NCI-H524 treated with DMSO at 0.1 percent for 48 hours (cell line): ENCODE results near the gene NKX3-2.
"Not testable (repeated sequence)": the region's sequence is repeated elsewhere in the genome, so short reads cannot be mapped to it uniquely, and the experiment has no call there.

Experiments used
- DNase-seq: peaks from one replicate; lab custom pipeline; 2025; lab: John Stamatoyannopoulos, UW

NKX3-2 gene

DNA sequence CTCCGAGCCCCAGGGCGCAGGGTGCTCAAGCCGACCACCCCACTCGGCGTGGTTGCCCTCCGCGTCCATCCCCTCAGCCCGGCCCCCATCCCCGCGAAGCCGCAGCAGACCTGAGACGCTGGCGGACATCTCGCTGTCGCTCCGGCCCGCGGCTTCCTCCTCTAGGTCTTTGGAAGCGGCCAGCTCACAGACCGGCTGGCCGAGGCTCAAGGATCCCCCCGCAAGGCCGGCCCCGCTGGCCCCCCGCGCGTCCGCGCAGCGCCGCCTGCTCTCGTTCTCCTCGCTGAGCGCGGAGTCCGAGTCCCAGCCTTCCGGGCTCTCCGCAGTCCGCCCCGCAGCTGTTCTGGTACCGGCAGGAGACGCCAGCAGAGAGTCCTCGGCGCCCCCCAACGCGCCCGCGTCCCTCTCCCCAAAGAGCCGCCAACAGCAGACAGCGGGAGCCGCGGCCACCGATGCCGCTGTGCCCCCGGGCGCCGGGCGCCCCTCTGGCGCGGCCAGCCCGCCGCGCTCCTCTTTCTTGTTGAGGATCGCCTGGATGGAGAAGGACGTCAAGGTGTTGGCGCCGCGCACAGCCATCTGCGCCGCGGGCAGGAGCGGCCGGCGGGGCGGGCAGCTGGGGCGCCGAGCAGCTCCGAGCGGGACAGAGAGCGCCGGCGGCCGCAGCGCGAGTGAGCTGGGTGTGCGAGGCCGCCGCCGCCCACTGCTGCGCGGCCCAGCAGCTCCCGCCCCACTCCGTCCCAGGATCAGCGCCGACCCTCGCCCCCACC is at the start of gene NKX3-2:
TSS of gene NKX3-2 (minus strand) at position 670 of the 767 bp plus-strand sequence. CDS start at position 576, 94 bp downstream.
- DNase-seq = no peak

DNA sequence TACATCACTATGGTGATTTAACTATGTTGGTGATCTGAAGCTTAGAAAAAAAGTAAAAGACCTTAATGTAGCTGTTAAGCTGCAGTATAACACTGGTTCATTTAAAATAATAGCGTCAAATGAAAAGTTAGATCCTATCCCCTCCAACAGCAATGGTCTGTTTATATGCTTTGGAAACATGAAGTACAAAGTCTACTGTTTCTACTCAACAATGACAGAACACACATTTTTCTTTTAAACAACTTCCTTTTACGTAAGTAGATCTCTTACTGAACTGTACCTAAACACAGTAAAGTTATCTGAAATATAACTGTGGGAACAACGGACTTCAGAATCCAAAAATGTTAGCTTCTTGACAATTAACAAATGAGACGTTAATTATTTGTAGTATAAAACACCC is 47.9 kb upstream of the NKX3-2 start:
- no peak for DNase-seq

DNA sequence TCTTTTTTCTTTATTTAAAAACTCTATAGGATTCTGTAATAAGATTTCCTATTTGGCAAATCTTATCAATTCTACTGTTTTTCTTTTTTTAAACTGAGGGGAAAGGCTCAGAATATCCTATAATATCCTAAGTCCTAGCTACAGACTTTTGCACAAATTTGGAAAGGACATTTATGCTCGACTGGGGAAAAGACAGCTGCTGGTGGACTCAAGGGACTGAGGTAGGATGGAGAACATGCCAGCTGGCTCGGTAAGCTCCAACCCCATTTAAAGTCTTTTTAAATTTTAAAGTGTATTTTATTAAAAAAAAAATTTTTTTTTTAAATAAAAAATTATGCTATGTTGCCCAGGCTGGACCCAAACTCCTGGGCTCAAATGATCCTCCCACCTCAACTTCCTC is 46.5 kb upstream of the NKX3-2 start:
- DNase-seq = no peak

DNA sequence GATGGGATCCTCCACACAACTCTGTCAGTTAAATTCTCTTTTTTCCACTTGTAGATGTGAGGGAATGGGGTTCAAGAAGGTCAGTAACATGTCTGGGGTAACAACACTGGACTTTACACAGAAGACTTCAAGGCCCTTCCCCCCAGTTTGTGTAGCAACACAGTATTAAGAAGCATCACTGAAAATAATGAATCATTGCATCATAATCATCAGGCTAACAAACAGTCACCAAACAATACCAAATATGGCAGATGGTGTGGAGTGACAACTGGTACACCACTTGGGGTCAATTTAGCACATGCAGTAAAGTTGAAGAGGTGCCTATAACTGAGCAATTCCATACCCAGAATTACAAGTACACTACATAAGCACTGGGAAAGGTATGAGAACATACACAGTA is 44.6 kb upstream of the NKX3-2 start:
- DNase-seq = no peak

DNA sequence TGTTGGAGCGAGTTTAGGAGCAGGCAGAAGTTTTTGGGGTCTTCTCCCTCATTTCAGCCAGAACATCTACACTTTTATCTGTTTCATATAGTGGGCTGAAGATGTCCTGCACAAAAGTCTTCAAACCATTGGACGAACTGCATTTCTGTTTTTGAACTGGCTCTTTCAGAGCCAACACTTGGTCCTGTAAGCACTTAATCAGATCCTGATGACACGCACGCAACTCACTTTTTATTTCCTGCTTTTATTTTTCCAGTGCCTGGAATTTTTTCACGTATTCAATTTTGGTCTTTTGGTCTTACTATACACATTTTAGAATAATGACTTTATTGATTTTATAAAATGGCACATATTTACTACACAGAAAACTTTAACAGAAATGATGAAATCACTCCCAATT is 40.2 kb upstream of the NKX3-2 start:
- no peak for DNase-seq

DNA sequence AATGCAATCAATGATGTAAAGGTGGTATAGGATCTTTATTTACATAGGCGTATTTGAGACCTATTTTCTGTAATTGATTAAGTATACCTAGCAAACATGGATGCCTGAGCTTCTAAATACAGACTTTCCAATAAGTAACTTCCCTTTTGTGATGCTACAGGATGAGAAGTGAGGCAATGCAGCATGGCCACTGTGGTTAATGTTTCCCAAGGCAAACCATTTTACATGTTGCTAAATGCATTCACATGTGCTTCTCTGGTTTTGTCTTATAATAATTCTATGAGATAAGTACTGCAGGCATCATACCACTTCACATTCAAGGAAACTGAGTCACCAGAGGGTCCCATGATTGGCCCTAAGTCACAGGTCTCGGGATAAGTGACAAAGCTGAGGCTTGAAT is 35.7 kb upstream of the NKX3-2 start:
- DNase-seq = no peak

DNA sequence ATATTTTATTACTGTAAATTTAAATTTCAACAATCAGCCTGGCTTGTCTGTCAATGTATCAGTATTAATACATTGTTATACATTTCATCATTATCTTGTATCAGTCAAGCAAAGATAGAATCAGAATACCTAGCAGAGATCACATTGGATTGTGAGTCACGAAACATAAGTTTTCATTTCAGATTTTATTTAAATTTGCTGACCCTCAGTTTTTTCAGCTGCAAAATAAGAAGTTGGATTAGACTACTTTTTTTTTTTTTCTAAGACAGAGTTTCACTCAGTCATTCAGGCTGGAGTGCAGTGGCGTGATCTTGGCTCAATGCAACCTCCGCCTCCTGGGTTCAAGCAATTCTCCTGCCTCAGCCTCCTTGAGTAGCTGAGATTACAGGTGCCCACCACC is 33.4 kb upstream of the NKX3-2 start:
- DNase-seq = no peak

DNA sequence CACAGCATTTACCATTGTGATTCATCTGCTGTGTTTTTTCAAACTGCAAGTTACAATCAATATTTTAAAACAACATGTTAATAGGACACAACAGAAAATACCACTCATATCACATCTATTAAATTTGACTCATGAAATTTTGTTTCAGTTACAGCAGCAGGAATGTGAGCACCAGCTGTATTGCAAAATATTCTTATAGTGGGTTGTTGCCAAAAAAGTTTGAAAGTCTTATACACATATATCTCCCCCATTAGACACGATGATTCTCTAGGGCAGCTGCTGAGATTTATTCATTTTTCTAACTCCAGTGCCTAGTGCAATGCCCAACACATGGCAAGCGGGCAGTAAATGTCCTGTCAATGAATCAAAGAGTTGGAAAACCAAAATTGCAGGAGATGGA is 26.6 kb upstream of the NKX3-2 start:
- DNase-seq = no peak

DNA sequence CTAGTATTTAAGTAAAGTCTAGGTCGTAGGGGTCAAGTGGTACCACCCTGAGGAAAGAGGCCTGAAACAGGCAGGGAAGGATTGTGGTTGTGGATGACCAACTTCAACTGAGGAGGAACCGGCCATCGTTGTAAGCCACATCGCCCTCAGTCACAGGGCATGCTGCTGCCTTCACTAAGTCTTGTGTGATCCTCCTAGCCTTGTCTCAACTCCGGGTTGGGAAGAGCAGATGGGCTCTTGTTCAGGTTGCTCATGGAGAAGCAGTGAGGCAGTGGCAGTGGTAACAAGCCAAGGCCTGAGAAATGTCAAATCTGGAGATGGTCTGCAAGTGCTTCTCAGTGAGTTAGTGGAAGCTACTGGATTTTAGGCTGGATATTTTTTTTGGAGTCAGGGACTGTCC is 22.8 kb upstream of the NKX3-2 start:
- DNase-seq = no peak

DNA sequence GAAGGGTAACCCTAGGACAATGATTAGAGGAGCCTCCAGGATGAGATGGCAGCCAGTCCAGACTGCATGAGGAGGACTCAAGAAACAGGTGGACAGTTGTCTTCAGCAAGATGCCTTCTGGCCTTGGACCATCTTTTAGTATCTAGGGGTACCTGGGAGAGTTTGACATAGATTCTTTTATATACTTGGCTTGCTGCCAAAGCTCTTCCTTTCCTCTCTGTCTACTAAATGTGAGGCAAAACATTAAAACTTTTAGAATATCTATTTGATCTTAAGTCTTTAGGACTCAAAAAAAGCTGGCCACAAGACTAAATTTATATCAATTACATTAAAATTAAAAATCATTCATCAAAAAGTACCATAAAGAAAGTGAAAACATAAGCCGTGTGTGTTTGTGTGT is 18.6 kb upstream of the NKX3-2 start:
- DNase-seq = no peak

DNA sequence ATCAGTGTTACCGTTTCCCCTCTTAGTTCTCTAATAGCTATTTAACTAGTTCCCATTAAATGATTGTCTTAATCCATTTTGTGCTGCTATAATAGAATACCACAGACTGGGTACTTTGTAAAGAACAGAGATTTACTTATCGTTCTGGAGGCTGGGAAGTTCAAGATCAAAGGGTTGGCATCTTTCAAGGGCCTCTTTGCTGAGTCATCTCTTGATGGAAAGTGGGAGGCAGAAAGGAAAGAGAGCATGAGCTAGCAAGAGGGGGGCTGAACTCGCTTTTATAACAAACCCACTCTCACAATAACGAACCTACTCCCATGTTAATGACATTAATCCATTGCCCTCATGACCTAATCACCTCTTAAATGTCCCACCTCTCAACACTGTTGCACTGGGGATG is 17.4 kb upstream of the NKX3-2 start:
- no peak for DNase-seq

DNA sequence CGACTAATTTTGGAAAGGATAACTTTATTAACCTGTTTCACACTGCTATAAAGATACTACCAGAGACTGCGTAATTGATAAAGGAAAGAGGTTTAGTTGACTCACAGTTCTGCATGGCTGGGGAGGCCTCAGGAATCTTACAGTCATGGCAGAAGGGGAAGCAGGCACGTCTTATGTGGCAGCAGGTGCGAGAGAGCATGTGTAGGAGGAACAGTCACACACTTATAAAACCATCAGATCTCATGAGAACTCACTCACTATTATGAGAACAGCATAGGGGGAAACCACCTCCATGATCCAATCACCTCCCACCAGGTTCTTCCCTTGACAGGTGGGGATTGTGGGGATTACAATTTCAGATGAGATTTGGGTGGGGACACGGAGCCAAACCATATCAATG is 15.8 kb upstream of the NKX3-2 start:
- DNase-seq = not testable (repeated sequence)

DNA sequence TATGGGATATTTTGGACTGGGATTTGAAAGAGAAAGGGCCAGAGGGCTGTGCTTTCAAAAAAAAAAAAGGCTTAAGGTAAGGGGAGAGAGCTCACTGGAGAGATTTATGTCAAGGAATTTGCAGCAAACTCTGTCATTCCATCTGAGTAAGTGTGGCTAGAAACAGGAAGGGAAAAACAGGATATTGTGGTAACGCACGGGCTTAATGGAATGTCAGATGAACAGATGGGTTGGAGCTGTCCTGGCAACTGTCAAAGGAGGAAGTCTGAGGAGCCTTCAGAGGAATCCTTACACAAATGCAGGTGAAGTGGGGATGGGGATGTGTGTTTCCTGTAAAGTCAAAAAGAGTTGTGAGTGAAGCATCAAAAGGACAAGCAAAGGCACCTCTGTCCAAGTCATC is 15.1 kb upstream of the NKX3-2 start:
- DNase-seq = no peak

DNA sequence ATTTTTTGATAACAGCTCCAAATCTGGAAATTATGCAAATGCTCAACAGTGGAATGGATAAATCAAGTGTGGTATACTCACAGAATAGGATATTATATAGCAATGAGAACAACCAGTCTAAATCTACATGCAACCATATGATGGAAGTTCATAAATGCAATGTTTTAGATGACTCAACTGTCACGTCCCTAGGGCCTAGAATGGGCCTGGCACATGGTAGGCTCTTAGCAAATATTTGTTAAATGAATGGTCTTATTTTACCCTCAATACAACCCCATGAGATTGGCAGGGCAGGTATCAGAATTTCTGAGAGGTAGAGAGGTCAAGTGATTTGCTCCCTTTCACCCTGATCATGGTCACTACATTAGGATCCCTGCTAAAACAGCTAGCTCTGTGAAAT is 14.6 kb upstream of the NKX3-2 start:
- no peak for DNase-seq

DNA sequence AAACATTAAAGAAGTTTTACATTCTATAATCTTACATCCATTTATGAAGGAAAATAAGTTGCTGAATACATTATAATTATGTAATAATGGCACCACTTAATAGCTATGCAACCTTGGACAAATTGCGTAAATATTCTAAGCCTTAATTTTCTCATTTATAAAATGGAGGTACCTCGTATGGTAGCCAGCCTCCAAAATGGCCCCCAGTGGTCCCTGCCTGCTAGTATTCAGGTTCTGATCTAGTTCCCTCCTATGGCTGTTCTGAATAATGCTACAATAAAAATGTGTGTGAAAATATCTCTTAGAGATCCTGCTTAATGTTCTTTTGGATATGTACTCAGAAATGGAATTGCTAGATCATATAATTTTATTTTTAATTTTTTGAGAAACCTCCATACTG is 11.0 kb upstream of the NKX3-2 start:
- DNase-seq = no peak

DNA sequence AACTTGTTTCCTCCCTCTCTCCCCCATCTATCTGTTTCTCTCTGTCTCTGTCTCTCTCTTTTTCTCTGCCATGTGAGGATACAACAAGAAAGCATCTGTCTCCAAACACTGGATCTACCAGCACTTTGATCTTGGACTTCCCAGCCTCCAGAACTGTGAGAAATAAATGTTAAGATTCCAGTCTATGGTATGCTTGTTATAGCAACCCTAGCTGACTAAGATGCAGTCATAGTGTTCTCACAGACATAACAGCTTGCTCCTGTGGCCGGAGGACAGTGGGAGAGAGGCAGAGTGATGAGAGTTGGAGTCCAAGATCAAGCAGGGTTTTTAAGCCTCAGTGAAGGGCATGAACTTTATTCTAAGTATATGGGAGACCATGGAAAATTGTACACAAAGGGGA is 8.8 kb upstream of the NKX3-2 start:
- DNase-seq = no peak

DNA sequence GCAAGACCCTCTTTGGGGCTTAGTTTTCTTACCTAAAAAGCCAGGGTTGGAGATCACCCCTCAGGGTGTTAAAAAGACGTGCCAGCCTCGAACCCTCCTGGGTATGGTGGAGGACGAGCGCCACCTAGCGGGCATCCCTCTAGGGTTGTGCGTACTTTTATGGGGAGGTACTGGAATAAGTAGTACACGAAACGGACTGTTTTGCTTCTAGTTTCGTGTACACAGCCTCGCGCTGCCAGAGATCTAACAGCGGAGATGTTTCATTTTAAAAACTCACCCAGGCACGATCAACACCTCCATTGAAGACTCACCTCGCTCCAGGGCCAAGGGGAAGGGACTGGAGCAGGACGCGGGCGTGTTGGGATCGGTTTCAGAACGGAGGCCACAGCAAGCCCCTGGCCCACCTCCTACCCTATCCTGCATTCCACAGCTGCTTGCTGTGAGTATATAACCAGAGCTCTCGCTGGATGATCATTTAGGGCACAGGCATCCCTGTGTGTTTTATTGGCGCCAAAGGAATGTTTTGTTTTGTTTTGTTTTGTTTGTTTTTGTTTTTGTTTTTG is 4.8 kb upstream of the NKX3-2 start:
- DNase-seq = peak; percentile 50

DNA sequence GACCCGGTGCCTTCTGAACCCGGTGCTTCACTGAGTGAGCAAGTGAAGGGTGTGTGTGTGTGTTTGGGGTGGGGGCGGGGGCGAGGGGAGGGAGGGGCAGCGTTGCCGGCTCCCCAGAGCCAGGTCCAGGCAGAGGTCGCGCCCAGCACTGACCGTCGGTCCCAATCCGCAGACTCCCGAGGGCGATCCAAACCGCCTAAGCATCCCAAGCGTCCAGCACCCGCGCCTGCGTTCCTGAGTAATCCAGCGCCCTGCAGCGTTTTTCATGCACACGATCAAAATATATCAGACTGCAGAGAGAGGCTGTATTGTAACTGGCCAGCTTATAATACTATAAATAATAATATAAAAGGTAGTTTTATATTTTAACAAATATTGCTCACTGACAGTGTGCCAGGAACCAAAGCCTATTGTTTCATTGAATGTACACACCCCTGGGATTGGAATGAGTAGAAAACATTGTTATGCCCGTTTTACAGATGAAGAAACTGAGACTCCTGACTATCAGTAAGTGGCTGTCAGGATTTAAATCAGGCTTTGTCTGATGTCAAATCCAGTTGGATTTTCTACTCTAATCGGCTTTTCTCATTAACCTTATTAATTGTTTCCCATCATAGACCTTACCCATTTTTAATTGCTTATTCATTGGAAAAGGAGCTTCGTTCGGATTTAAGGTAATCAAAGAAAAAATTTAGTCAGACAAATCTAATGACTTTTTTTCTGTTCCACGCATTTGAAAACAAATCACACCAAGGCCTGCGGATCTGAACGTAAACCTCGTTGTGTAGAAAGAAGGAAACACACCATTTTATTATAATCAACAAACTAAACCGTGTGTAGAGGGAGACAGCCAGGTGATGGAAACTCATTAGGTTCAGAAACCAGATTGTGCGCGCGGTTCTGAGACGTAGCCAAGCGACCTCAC is 4.0 kb upstream of the NKX3-2 start:
- DNase-seq = no peak

DNA sequence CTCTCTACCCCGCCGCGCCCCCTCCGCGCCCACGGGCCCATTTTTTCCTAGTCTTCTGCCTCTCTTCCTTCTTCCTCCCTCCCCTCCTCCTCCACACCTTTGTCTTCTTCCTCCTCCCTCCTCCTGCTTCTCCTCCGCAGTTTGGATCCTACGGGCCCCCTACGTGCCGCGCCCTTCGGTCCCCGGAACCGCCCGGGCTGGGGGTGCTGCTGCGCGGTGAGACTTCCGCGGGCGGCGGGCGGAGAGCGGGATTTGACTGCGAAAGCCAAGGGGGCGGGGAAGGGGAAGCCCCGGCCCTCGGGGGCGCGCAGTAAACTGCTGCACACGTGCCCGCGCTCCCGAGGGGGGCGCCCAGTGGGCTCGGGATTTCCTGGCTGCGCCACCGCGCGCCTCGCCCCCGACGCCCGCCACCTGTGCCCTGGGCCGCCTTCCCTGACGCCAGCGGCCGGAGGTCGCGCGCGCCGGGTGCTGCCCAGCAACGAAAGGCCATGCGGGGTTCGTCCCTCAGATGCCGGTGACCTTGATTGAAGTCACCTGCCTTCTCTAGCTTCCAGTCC is 3.3 kb upstream of the NKX3-2 start:
- no peak for DNase-seq

DNA sequence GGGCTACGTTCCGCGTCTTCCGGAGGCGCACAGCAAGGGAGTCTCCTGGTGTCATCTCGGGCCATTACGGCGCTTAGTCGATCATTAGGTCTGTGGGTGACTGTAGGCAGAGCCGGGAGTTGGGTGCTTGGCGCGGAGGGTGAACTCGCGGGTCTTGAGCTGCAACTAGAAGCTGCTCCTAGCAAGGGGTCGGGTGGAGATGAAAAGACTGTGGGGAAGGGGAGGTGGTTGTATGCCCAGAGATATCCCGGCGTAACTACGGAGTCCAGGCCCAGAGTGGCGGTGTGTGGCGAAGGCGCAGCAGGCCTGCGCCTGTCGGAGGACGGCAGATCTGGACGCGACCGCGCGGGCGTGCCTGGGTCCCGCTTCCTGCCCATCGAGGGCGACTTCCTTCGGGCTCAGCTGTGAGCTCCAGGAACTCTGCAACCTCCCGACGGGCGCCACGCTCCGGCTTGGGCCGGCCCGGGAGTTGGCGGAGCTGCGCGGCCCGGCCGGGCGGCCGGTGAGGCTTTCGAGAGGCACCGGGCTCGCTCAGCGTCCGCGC is 2.7 kb upstream of the NKX3-2 start:
- no peak for DNase-seq

DNA sequence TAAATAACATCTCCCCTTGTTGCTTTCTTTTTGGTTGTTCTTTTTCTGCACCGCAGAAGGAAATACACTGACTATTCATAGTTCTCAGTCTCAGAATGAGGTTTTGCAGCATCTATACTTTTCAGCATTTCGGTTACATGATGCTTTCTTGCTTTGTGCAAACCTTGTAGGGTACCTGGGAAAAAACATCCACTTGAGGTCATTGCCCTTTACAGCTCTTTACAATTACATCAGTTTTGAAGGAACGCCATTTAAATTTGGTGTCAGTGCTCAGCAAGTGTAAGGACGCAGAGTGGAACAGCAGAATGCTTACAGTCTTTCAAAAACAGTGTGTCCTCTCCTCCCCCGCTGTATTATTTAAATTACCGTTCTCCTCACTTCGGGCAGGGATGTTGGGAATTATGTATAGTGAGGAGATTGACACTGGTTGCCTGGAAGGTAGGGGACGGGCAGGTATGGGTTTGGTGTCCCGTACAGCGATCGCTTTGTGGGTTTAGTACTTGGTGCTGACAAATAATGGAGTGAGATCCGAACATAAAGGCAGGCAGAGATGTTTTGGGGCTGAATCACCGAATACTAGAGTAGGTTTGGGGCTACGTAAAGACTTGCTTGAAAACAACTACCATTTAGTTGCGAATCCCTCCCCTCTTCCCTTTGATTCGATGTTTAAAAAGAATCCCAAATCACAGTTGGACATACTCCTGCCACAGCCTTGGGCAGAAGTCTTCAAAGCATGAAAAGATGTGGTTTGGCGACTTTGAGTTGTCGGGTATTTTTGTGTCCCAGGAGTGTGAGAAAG is 2.0 kb upstream of the NKX3-2 start:
- no peak for DNase-seq

DNA sequence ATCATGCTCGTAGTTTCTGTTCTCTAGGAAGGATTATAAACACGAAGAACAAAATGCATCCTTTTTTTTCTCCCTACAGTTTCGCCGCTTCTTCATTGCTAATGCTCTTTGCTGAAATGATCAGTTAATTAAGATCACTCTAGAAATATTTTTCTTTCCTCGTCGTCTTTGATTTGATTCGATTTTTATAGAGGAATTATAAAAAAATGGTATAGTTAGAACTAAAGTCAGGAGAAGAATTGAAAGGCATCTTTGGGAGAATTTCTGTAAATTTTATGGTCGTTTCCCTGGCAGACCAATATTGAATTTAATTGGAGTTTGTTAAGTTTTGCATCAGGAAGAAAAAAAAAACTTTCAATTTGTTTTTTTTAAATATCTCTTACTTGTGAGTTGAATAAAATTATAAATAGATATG is 1.1 kb upstream of the NKX3-2 start:
- DNase-seq = no peak
